K562 (cell line): Measurements from ENCODE around the gene DLGAP3.
"Not testable (repeated sequence)": the region's sequence is repeated elsewhere in the genome, so short reads cannot be mapped to it uniquely, and the experiment has no call there.

Source experiments
- CEBPB ChIP-seq: fragments of 450-650 bp; IDR thresholded peaks from 2 replicates; pipeline ENCODE4 v1.6.1; 2016; ENCODE audit warnings: missing genetic modification characterization, missing compliant biosample characterization
- EZH2 ChIP-seq: IDR thresholded peaks from 2 replicates; pipeline ENCODE4 v1.6.1; 2012; ENCODE audit warnings: low read depth, mild to moderate bottlenecking, inconsistent platforms, low read length, borderline replicate concordance
- FOXP1 ChIP-seq: sonication (generic); formaldehyde crosslinking; IDR thresholded peaks from 2 replicates; pipeline ENCODE4 v1.8.0; 2022; ENCODE audit warnings: mild to moderate bottlenecking, missing genetic modification reagents
- SMC3 ChIP-seq: conservative IDR thresholded peaks from 2 replicates; pipeline ENCODE4 v1.6.1; 2011; ENCODE audit warnings: low read depth, low read length, improper control_type of control experiment; ENCODE audit not compliant: insufficient read depth
- SP1 ChIP-seq: sonication (generic); formaldehyde crosslinking; IDR thresholded peaks from 2 replicates; pipeline ENCODE4 v1.8.1; 2022; ENCODE audit warnings: mild to moderate bottlenecking, missing genetic modification reagents
- ZNF347 ChIP-seq: fragments of 450-650 bp; formaldehyde crosslinking; IDR thresholded peaks from 2 replicates; pipeline ENCODE4 v1.4.0; 2020; ENCODE audit warnings: low read depth, mild to moderate bottlenecking, moderate library complexity
- TF ChIP-seq, protein P1 (sequence below), 2 experiments: fragments of 450-650 bp in 1 of 2; sonication (generic) in 1 of 2; formaldehyde crosslinking; conservative IDR thresholded peaks; 2 replicates each; pipeline versions ENCODE4 v1.4.0 to v1.8.1; 2020 to 2022; ENCODE audit warnings: mild to moderate bottlenecking in 1 of 2, missing genetic modification reagents in 1 of 2
- TF ChIP-seq, protein P2 (sequence below), 3 experiments: IDR thresholded peaks in 2 of 3; conservative IDR thresholded peaks in 1 of 3; 2 replicates each; pipeline ENCODE4 v1.5.1; 2011 to 2012; ENCODE audit warnings: low read length in 3 of 3, mild to moderate bottlenecking in 3 of 3, control low read depth in 2 of 3, improper control_type of control experiment in 1 of 3, inconsistent platforms in 1 of 3, low read depth in 1 of 3, mixed read lengths in 1 of 3, moderate library complexity in 1 of 3; ENCODE audit not compliant: insufficient read depth in 2 of 3
- TF ChIP-seq, protein P3 (sequence below), 2 experiments: fragments of 450-650 bp in 1 of 2; IDR thresholded peaks; 2 replicates each; pipeline ENCODE4 v1.6.1; 2011 to 2017; ENCODE audit warnings: low read depth in 2 of 2, antibody characterized with exemption in 1 of 2, borderline replicate concordance in 1 of 2, low read length in 1 of 2, mild to moderate bottlenecking in 1 of 2, mixed read lengths in 1 of 2; ENCODE audit not compliant: control insufficient read depth in 1 of 2

DNA sequence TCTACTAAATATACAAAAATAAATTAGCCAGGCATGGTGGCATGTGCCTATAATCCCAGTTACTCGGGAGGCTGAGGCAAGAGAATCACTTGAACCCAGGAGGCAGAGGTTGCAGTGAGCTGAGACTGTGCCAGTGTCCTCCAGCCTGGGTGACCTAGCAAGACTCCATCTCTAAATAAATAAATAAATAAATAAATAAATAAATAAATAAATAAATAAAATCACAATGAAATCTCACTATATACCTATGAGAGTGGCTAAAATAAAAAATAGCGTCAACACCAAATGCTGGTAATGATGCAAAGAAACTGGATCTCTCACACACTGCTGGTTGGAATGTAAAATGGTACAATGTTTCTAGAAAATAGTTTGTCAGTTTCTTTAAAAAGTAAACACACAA, 110.6 kb downstream of the DLGAP3 start:
- not testable (repeated sequence) for TF ChIP-seq CEBPB; ZNF347; SMC3; FOXP1 (CRISPR knock-in tag); SP1 (CRISPR knock-in tag); EZH2
- TF ChIP-seq, protein P1, sequence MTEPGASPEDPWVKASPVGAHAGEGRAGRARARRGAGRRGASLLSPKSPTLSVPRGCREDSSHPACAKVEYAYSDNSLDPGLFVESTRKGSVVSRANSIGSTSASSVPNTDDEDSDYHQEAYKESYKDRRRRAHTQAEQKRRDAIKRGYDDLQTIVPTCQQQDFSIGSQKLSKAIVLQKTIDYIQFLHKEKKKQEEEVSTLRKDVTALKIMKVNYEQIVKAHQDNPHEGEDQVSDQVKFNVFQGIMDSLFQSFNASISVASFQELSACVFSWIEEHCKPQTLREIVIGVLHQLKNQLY (CRISPR knock-in tag; conservative IDR thresholded peaks at IDR 0.05) = not testable (repeated sequence)
- TF ChIP-seq, protein P2, sequence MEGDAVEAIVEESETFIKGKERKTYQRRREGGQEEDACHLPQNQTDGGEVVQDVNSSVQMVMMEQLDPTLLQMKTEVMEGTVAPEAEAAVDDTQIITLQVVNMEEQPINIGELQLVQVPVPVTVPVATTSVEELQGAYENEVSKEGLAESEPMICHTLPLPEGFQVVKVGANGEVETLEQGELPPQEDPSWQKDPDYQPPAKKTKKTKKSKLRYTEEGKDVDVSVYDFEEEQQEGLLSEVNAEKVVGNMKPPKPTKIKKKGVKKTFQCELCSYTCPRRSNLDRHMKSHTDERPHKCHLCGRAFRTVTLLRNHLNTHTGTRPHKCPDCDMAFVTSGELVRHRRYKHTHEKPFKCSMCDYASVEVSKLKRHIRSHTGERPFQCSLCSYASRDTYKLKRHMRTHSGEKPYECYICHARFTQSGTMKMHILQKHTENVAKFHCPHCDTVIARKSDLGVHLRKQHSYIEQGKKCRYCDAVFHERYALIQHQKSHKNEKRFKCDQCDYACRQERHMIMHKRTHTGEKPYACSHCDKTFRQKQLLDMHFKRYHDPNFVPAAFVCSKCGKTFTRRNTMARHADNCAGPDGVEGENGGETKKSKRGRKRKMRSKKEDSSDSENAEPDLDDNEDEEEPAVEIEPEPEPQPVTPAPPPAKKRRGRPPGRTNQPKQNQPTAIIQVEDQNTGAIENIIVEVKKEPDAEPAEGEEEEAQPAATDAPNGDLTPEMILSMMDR (IDR thresholded peaks at IDR 0.05 in 2 of 3, conservative IDR thresholded peaks at IDR 0.05 in 1 of 3; ENCODE audit: insufficient read depth in 2 of 3, low read depth in 1 of 3, low read length in 3 of 3) = not testable (repeated sequence)
- TF ChIP-seq, protein P3, sequence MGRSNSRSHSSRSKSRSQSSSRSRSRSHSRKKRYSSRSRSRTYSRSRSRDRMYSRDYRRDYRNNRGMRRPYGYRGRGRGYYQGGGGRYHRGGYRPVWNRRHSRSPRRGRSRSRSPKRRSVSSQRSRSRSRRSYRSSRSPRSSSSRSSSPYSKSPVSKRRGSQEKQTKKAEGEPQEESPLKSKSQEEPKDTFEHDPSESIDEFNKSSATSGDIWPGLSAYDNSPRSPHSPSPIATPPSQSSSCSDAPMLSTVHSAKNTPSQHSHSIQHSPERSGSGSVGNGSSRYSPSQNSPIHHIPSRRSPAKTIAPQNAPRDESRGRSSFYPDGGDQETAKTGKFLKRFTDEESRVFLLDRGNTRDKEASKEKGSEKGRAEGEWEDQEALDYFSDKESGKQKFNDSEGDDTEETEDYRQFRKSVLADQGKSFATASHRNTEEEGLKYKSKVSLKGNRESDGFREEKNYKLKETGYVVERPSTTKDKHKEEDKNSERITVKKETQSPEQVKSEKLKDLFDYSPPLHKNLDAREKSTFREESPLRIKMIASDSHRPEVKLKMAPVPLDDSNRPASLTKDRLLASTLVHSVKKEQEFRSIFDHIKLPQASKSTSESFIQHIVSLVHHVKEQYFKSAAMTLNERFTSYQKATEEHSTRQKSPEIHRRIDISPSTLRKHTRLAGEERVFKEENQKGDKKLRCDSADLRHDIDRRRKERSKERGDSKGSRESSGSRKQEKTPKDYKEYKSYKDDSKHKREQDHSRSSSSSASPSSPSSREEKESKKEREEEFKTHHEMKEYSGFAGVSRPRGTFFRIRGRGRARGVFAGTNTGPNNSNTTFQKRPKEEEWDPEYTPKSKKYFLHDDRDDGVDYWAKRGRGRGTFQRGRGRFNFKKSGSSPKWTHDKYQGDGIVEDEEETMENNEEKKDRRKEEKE (IDR thresholded peaks at IDR 0.05; ENCODE audit: borderline replicate concordance in 1 of 2, control insufficient read depth in 1 of 2, low read depth in 2 of 2, low read length in 1 of 2) = not testable (repeated sequence)
